Hepatocyte (in vitro differentiated cells): Measurements from ENCODE around the gene ADAR.

Source experiments
- CTCF ChIP-seq: fragments of 200-600 bp; sonication (generic); IDR thresholded peaks from 2 replicates; pipeline ENCODE4 v1.5.1; 2016; ENCODE audit warnings: antibody characterized with exemption, mild to moderate bottlenecking; ENCODE audit not compliant: poor library complexity
- EZH2 ChIP-seq: fragments of 200-600 bp; sonication (generic); IDR thresholded peaks from 2 replicates; pipeline ENCODE4 v1.6.1; 2016; ENCODE audit warnings: antibody characterized with exemption, mild to moderate bottlenecking, borderline replicate concordance
- EZH2phosphoT487 ChIP-seq: fragments of 200-600 bp; sonication (generic); IDR thresholded peaks from one replicate; pipeline ENCODE4 v1.6.1; 2018; ENCODE audit warnings: antibody characterized with exemption, mild to moderate bottlenecking, low read depth, moderate library complexity; ENCODE audit not compliant: unreplicated experiment, severe bottlenecking

- no peak for TF ChIP-seq CTCF
- TF ChIP-seq EZH2phosphoT487, result no peak
- TF ChIP-seq EZH2, result no peak
These were observed 27.2 kb upstream of the ADAR start for GRCh38 chr1:154635171-154635570.
